Measurements from ENCODE around the gene AFF1.

The AFF1 gene, protein sequence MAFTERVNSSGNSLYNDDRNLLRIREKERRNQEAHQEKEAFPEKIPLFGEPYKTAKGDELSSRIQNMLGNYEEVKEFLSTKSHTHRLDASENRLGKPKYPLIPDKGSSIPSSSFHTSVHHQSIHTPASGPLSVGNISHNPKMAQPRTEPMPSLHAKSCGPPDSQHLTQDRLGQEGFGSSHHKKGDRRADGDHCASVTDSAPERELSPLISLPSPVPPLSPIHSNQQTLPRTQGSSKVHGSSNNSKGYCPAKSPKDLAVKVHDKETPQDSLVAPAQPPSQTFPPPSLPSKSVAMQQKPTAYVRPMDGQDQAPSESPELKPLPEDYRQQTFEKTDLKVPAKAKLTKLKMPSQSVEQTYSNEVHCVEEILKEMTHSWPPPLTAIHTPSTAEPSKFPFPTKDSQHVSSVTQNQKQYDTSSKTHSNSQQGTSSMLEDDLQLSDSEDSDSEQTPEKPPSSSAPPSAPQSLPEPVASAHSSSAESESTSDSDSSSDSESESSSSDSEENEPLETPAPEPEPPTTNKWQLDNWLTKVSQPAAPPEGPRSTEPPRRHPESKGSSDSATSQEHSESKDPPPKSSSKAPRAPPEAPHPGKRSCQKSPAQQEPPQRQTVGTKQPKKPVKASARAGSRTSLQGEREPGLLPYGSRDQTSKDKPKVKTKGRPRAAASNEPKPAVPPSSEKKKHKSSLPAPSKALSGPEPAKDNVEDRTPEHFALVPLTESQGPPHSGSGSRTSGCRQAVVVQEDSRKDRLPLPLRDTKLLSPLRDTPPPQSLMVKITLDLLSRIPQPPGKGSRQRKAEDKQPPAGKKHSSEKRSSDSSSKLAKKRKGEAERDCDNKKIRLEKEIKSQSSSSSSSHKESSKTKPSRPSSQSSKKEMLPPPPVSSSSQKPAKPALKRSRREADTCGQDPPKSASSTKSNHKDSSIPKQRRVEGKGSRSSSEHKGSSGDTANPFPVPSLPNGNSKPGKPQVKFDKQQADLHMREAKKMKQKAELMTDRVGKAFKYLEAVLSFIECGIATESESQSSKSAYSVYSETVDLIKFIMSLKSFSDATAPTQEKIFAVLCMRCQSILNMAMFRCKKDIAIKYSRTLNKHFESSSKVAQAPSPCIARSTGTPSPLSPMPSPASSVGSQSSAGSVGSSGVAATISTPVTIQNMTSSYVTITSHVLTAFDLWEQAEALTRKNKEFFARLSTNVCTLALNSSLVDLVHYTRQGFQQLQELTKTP

DNA sequence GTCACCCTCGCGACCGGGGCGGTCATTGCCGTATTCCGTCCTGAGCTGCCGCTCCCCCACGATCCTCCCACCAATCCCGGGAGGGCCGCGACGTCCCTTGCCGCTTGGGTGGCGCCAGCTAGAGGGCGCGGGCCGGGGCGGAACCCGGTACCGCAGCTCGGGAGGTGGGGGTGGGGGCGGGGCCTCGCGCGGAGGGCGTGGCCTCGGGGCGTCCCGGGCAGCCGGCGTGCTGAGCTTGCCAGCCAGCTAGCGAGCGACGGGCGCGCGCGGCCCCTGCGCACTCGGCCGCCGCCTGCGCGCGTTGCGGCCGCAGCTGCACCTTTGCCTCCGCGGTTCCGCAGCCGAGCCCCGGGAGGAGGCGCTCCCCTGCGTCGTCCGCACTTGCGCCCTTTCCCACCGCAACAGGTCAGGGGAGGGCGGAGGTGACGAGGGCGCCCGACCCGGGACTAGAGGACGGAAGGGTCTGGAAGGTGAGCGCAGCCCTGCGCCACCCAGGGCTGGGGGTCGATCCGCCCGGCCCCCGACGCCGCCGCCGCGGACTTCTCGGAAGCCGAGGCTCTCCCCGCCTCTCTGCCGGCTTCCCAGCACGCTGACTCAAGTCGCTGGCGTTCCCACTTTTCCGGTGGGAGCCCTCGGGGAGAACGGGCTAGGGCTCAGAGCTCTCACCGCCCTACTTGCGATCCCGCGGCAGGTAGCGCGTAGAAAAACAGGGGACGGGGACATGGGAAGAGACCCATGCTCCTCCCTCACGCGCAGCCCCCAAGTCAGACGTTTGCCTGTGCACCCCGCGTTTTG is at the start of gene AFF1:
Gene AFF1 (plus strand): TSS at position 241 of the 795 bp plus-strand sequence. CDS start 13,523 bp downstream, outside the sequence.
- DNase-seq, result peak; percentile 92 to 94

DNA sequence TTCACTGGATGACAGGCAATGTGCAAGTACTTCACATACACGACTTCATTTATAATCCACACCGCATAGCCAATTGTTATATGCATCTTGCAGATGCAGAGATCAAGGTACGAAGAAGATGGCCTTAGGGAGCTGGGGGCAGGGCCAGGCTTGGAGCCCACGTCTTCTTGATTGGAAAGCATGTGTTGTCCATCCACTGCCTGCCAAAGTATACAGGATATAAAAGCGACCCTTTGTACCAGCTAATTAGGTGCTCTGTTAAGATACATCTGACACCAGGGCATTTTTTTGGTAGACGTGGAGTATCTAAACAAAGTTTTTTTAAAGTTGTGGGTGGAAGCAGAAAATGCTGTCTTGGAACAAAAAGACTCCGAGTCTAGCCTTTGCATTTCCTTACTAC is 44.0 kb upstream of the AFF1 start:
- DNase-seq, result no peak

DNA sequence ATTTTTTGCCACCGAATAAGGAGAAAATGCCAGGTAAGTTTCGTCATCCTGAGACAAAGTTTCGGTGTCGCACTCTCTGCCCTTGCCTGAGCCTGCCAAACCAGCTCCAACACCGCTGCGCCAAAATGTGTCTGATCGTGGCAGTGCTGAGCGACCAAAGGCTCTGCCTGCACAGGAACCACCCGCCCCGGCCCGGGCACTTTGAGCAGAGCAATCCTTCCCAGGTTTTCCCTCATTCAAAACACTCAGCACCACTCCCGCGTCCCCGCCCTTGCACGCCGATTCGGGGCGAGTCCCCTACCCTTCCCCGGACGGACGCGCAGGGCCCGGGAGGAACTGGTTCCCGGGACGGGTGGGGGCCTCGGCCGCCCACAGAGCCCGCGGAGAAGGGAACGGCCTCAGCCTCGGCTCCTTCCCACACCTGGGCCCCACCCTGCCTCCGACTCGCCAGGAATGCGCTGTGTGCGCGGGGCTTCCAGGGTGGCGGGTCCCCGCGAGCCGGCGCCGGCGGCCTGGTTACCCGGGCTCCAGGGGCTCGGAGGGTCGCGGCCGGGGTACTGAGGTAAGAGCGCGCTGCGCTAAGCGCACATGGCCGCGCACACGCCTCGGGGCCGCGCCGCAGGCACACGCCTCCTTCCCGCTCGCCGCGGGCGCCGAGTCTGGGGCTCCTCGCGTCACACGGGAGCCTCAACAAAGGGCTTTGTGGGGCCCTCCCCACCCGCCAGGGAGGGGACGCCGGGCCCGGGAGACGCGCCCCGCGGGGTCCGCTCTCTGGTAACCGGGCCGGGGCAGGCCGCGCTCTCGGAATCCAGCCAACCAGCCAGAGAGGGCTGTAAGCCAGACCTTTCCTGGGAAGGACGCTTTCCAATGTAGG is 42.8 kb upstream of the AFF1 start, which contains the start of gene C4orf36:
Gene C4orf36 (minus strand): TSS at position 661 of the 874 bp plus-strand sequence. CDS start 902 bp downstream, outside the sequence.
- peak in 1 of 2 donors; percentile 12 for DNase-seq

DNA sequence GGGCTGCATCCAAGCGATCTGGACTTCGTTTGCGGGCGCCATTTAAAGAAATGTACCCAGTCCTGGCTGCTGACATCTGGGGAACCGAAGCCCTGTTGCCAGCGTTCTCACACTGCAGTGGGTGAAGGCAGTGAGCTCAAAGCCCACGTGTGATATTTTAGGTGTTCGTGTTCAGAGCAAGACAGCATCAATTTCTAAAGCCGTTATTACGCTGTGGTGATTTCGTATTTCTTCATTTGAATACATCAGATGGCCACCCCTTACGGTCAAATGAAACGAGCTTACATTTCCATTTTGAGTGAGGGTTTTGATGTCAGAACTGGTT is 42.2 kb upstream of the AFF1 start:
- no peak for DNase-seq

DNA sequence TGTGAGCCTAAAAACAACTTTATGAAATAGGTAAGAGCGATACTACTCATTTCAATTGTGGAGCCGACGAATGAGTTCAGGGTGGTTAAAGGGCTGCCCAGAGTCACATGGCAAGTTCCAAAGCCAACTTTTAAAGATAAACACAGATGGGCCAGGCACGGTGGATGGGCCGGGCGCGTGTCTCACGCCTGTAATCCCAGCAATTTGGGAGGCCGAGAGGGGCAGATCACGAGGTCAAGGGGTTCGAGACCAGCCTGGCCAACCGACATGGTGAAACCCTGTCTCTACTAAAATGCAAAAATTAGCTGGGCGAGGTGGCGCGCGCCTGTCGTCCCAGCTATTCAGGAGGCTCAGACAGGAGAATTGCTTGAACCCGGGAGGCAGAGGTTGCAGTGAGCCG is 41.7 kb upstream of the AFF1 start:
- DNase-seq, result no peak

DNA sequence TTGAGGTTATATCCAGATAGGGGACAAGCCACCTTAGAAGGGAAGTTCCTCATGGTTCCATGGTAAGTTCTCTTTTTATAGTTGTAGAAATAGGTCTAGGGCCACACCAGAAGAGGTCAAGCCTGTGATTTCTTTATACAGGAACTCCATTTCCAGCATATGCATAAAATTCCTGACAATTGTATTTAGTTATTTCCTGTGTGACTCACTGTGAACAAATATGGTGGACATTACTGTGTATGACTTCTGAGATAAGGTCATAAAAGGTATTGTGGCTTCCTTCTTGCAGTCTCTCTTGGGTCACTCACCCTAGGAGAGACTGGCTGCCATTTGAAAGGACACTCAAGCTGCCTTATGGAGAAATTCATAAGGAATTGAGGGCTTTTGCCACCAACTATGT is 40.4 kb upstream of the AFF1 start:
- no peak for DNase-seq

DNA sequence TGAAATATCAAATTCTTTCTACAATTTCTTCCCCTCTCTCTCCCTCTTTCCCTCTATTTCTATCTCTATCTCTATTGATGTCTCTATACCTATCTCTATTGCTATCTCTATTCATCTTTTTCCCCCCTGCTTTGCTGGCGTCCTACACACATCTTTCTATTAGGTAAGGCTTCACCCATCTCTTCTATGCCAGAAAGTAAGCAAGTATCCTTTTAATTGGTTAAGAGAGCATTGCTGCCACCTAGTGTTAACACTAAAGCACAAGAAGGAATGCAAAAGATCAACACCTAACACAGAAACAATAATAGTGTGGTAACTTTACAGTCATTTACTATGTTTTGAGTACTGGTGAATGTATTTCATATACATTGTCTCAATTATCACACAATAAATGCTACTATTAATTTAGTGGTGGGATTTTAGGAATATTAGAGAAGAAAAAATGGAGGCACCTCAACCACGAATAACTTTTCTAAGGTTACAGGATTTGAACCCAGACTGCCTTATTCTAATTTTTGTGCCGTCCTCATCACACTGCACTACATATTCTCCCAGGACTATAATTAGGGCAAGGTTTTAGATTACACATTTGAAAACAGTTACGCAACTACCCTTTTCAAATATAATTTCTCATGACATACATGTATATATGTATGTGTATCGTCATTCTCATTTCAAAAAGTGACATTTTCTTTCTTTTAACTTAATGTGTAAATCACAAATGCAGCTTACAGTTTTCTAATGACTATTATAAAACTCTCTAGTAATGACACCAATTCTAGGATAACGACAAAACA is 38.9 kb upstream of the AFF1 start:
- DNase-seq, result peak in 1 of 2 donors; percentile 70

DNA sequence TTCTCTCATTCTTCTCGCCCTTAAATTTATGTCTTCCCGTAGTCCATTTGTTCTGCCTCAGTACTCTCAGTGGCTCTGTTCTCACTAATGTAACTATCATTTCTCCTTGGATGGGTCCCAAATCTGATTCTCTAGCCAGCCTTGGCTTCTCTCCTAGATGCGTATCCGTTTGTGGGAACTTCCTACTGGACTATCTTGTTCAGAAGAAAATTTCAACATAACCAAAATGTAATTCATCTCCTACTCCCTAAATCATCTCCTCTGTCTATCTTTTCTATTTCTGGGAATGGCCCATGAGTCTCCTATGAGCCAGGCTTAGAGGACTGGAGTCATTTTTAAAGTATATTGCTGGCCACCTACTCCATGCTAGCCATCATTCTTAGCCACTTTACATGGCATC is 38.2 kb upstream of the AFF1 start:
- no peak for DNase-seq

DNA sequence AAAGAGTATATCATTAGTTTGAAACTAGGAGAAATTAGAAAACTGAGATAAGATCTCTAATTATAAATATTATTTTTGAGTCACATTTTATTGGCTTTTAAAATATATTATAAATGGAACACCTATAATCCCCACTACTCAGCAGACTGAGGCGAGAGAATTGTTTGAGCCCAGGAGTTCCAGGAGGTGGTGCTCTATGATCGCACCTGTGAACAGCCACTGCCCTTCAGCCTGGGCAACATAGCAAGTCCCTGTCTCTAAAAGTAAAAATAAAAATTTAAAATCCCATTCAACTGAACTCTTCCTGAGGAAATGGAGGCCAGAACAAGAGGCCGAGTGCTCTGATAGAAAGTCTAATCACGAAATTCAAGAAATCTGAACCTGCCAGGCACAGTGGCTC is 36.2 kb upstream of the AFF1 start:
- DNase-seq, result no peak

DNA sequence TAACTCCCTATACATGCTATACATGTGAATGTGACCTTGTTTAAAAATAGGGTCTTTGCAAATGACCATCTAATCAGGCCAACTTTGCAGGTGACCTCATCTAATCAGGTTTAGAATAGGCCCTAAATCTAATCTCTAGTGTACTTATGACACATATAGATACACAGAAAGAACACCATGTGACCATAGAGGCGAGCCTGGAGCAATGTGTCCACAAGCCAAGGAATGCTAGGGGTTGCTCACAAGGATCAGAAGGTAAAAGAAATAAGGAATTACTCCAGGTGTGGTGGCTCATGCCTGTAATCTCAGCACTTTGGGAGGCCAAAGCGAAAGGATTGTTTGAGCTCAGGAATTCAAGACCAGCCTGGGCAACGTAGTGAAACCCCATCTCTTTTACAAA is 32.9 kb upstream of the AFF1 start:
- no peak for DNase-seq

DNA sequence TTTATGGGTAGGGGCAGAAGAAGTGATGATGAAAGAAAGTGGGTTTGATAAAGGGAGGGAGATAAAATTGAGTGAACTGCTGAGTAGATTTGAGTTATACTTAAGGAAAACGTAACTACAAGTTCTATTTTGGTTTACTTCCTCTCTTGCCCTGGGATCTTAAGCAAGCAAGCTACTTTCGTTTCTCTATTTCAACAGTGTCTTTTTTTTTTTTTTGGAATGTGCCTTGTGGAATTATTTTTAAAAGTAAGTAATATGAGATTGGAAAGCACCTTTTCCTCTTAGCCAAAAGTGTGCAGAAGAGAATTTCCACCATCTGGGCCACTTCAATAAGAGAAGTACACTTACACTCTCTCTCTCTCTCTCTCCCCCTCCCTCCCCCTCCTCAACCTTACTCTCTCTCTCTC is 26.6 kb upstream of the AFF1 start:
- peak in 1 of 2 donors; percentile 12 for DNase-seq

DNA sequence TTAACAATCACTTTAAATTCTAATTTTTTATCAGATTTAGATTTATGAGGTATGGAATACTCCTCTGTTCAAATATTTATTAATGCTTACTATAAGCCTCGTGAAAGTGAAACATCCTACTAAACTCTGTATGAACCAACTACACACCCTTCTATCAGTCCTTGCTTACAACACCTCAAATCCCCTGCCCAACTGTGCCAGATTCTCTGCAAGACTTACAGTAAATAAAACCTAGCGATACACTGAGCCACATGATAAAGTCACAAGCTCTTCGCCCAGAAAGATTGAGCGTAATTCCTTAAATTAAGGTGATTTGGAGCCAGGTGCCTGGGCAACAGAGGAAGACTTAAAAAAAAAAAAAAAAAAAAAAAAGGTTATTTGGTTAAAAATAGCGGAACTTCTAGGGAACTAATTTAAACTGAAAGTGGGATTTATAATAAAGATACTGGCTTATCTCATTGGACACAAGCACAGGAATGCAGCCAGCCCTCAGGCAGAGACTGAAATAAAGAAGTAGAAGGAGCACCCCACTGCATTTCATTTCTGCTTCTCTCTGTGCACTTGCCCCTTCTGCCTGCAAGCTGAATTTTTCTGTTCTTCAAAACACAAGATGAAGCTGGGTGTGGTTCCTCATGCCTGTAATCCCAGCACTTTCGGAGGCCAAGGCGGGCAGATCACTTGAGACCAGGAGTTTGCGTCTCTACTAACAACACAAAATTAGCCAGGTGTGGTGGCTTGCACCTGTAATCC is 25.1 kb upstream of the AFF1 start:
- DNase-seq, result no peak

DNA sequence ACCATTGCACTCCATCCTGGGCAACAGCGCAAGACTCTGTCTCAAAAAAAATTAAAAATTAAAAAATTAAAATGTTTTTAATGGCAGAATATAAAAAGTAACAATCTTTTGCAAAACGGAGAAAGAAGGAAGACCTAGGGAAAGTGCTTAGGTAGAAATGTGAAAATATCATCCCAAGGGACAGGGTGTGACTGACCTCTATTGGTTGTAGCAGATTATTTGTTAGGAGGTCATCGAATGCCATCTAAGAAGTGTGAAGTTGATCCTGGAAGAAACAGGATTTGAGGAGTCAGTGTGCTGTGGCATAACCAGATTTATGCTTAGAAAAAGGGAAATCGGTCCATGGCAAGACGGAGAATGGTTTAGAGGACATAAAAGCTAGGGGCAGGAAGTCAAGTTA is 24.4 kb upstream of the AFF1 start:
- no peak for DNase-seq

DNA sequence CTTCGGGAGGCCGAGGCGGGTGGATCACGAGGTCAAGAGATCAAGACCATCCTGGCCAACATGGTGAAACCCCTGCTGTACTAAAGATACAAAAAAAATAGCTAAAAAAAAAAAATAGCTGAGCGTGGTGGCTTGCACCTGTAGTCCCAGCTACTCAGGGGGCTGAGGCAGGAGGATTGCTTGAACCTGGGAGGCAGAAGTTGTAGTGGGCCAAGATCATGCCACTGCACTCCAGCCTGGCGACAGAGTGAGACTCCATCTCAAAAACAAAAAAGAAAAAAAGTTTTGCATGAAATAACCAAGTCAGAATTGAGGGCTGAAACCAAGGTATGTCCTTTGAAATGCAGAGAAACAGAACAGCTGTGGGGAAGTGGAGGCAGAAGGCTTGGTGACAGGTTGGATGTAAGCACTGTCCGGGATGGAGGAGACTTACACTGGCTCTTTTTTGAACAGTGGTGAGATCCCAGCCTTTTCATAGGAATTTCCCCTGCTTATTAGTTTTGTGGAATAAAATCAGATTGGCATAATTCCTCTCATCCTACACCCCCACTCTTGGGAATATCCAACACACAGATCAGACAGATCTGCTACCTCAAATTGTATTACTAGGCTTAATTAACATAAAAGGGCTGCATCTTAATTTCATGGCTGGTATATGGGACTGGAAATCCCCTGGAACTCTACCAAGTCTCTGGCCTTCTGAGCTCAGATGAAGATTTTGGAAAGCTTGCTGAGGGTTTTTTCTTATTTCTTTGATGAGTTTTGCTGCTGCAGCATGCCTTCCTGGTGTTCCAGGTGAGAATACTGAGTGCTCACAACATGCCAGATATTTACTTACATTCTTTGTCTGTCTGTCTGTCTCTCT is 23.8 kb upstream of the AFF1 start:
- no peak for DNase-seq

DNA sequence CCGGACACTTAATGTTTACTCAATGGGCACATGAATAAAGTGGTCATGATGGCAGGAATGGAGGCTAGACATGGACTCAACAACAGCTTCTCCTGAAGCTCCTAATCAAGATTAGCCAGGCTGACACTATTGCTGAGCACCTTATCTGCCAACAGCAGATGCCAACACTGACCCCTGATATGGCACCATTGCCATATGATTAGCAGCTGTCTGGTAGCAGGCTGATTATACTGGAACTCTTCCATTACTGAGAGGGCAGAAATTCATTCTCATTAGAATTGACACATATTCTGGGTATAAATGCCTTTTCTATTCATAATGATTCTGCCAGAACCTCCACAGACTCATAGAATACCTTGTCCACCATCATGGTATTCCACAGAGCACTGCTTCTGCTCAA is 18.4 kb upstream of the AFF1 start:
- DNase-seq, result no peak

DNA sequence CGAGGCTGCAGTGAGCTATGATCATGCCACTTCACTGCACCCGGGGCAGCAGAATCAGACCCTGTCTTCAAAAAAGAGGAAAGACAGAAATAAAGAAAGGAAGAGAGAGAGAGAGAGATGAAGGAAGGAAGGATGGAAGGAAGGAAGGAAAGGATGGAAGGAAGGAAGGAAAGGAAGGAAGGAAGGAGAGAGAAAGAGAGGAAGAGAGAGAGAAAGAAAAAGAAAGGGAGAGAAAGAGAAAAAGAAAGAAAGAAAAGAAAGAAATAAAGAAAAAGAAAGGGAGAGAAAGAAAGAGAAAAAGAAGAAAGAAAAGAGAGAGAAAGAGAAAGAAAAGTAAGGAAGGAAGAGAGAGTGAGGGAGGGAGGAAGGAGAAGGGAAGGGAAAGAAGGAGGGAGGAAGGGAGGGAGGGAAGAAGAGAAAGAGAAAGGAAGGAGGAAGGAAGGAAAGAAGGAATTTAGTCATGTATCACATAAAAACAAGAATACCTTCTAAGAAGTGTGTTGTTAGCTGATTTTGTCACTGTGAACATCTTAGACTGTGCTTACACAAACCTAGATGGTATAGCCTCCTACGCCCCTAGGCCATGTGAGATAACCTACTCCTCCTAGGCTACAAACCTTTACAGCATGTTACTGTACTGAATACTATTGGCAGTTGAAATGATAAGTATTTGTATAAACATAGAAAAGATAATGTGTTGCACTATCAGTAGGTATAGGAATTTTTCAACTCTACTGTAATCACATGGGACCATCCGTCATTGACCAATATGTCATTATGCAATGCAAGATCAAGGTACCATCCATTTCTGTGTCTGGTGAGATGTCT is 17.4 kb upstream of the AFF1 start:
- DNase-seq, result no peak

DNA sequence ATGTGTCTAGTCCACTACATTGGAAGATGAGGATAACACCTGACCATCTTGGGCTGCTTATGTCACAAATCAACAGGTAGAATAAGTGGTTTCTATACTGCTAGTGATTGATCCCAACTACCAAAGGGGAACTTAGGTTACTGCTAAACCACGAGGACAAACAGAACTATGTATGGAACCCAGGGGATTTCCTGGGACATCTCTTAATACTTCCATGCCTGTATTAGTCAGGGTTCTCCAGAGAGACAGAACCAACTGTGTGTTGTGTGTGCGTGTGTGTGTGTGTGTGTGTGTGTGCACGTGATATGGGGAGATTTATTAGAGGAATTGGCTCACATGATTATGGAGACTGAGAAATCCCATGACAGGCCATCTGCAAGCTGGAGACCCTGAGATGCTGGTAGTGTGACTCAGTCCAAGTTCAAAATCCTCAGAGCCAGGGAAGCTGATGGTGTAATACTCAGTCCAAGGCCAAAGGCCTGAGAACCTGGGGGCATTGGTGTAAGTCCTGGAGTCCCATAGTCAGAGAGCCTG is 16.2 kb upstream of the AFF1 start:
- no peak for DNase-seq

All from CD4-positive, alpha-beta T cell treated with Interferon alpha-2 for 1 hour (primary cell).